RWPE1 (cell line): ENCODE results near the gene CDA.

ENCODE experiments used
- CTCF ChIA-PET: fragments of 350-600 bp; sonication (Branson Sonifier 250); formaldehyde crosslinking; extraction: SDS; loops from one replicate; lab custom pipeline; 2021; lab: Yijun Ruan, JAX
- POLR2A ChIA-PET: fragments of 400-600 bp; formaldehyde crosslinking; extraction: SDS; loops from one replicate; lab custom pipeline; 2020; ENCODE audit warnings: antibody characterized with exemption; ENCODE audit not compliant: low non-redundant PET; lab: Yijun Ruan, JAX
- DNase-seq: peaks from one replicate; pipeline ENCODE4 v3.0.0; 2012; ENCODE audit warnings: low spot score
- H3K27ac ChIP-seq: fragments of 450-650 bp; 2 replicates; pipeline ENCODE4 v1.5.1; 2017
- TF ChIP-seq, protein P1 (sequence below): fragments of 450-650 bp; conservative IDR thresholded peaks from 2 replicates; pipeline ENCODE4 v1.5.1; 2017; ENCODE audit warnings: low read depth, mild to moderate bottlenecking

Gene CDA

GRCh38 chr1:20571427-20571826 is 17.5 kb upstream of the CDA start:
- TF ChIP-seq, protein P1, sequence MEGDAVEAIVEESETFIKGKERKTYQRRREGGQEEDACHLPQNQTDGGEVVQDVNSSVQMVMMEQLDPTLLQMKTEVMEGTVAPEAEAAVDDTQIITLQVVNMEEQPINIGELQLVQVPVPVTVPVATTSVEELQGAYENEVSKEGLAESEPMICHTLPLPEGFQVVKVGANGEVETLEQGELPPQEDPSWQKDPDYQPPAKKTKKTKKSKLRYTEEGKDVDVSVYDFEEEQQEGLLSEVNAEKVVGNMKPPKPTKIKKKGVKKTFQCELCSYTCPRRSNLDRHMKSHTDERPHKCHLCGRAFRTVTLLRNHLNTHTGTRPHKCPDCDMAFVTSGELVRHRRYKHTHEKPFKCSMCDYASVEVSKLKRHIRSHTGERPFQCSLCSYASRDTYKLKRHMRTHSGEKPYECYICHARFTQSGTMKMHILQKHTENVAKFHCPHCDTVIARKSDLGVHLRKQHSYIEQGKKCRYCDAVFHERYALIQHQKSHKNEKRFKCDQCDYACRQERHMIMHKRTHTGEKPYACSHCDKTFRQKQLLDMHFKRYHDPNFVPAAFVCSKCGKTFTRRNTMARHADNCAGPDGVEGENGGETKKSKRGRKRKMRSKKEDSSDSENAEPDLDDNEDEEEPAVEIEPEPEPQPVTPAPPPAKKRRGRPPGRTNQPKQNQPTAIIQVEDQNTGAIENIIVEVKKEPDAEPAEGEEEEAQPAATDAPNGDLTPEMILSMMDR = no peak
- ChIA-PET POLR2A (no interaction called here), CTCF (no interaction called here)
- H3K27ac ChIP-seq = no peak overlapping the region
- DNase-seq = no peak

GRCh38 chr1:20573987-20574386 is 14.9 kb upstream of the CDA start:
- TF ChIP-seq, protein P1 = no peak
- no peak for DNase-seq
- H3K27ac ChIP-seq = no peak overlapping the region
- ChIA-PET CTCF (interaction anchor here (0.6 kb wide), 1 partner anchor 832 kb away, joined by 6 read pairs; no protein-coding TSS in a partner anchor), POLR2A (interaction anchor here (0.6 kb wide), 1 partner anchor 12 kb away, joined by 4 read pairs; no protein-coding TSS in a partner anchor)

DNA sequence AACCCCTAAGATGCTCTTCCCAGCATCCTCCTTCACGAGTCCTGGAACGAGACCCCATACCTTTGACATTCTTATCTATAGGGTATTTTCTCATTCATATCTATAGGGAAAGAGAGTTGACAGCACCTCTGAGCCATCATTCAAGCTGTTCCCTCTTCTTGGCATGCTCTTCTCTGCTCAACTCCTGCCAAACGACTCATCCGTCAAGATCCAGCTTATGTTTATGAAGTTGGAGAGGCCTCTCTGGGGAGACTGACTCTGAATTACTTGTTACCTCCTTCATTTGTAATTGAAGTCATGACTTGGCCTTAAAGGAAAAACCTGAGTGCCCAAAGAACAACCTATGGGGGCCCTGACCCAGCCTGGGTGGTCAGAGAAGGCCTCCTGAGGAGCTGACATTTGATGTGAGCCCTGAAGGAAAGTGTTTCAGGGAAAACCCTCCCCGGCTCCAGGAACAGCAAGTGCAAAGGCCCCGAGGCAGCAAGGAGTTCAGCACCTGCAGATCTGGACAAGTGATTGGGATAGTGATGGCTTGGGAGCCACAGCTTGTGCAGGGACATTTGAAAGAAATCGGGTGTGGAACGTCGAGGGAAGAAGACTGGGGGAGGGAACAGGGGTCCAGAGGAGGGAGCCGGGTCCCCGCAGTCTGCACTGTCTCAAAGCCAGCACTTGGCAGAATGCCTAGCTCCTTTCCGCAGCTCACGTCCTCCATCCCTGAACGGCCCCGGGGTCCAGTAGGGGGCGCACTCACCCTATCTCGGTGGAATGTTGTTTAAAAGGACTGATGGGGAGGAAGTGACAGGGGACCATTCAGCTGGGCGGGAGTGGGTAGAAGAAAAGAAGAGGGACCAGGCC is 14.0 kb upstream of the CDA start:
- H3K27ac ChIP-seq = no peak overlapping the region
- CTCF ChIA-PET = interaction anchor here (0.6 to 1.1 kb wide), 3 partner anchors 22 to 59 kb away, joined by 3 to 4 read pairs (median 3); no protein-coding TSS in a partner anchor
- TF ChIP-seq, protein P1 = peak; percentile 14; the same call in 1 of the 2 replicates
- POLR2A ChIA-PET = no interaction called here
- peak; percentile 46 for DNase-seq

- no peak overlapping the region for H3K27ac ChIP-seq
- POLR2A ChIA-PET = no interaction called here
- TF ChIP-seq, protein P1 = 0 out of 2 replicates have a peak, but pooled peaks have one; percentile 0
- DNase-seq = no peak
- CTCF ChIA-PET = interaction anchor here (1.0 to 1.1 kb wide), 2 partner anchors 52 to 58 kb away, joined by 3 to 4 read pairs; no protein-coding TSS in a partner anchor
Observed at GRCh38 chr1:20575541-20576336, 13.2 kb upstream of the CDA start.

DNA sequence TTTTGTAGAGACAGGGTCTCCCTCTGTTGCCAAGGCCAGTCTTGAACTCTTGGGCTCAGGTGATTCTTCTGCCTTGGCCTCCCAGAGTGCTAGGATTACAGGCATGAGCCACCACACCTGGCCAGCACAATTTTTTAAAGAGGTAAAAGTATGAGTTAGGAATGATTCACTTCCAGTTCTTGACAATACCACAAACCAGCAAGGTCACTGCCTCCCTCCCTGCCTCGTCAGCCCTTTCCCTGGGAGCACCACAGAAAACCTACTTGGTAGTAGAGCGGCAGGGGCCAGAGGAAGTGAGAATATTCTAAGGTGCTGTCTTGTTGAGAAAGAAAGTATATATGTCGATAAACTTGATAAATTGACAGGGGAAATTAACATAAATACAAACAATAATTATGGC is 10.8 kb upstream of the CDA start:
- ChIA-PET POLR2A (no interaction called here), CTCF (interaction anchor here (0.9 kb wide), 1 partner anchor 55 kb away, joined by 3 read pairs; no protein-coding TSS in a partner anchor)

More for the DNA sequence above, 10.8 kb upstream of the CDA start:
- no peak for DNase-seq
- TF ChIP-seq, protein P1 = no peak
- H3K27ac ChIP-seq = no peak overlapping the region
